Measurements from ENCODE around the gene ARFGEF2.
A peak's percentile ranks its signal among the peaks of the same experiment; 100 is the strongest.
"Not testable (repeated sequence)": the region's sequence is repeated elsewhere in the genome, so short reads cannot be mapped to it uniquely, and the experiment has no call there.

ARFGEF2 gene

DNA sequence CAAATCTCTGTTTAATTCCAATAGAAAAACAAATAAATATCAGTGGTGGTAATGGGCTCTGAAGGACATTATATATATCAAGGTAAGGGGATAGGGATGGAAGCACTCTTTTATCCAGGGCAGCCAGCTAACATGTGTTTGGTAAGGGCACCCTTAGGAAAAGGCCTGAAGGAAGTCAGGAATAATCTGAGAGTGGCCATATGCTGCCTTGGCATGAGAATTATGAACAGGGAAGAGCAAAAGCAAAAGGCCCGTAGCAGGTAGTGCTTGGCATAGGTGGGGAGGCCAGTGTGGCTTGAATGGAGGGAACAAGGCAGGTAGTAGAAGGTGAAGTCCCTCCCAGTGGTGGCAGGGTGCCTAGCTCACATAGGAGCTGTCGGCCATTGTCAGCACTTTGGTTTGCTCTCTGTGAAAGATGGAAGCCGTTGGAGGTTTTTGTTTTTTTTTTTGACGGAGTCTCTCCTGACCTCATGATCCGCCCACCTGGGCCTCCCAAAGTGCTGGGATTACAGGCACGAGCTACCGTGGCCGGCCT is 85.0 kb downstream of the ARFGEF2 start:
- DNase-seq: no peak

DNA sequence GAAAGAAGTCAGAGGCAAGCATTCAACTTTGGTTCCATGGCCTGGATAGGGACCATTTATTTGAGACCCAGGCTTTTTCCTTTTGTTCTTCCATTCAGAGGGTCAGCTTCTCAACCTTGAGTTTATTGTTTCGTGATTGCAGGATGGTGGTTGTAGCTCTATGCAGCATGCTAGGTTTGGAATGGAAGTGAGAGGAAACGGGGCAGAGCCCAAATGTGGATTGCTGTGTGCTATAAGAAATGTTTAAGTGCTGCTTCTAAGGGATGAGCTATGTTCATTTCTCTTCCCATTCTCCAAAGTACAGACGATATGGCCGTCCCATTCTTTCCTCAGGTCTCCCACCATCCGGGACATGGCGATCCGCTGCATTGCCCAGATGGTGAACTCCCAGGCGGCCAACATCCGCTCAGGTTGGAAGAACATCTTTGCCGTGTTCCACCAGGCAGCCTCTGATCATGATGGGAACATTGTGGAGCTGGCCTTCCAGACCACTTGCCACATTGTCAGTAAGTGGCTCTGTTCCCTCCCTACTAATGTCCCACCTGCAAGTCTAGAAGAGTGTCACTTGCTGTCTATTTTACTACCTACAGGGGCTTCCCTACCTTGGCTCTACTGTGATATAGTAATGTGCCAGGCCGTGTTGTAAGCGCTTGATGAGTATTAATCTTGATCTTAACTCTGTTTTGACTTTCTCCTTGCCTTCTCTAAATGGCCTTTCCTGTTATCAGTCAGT is 88.6 kb downstream of the ARFGEF2 start:
- DNase-seq: no peak

DNA sequence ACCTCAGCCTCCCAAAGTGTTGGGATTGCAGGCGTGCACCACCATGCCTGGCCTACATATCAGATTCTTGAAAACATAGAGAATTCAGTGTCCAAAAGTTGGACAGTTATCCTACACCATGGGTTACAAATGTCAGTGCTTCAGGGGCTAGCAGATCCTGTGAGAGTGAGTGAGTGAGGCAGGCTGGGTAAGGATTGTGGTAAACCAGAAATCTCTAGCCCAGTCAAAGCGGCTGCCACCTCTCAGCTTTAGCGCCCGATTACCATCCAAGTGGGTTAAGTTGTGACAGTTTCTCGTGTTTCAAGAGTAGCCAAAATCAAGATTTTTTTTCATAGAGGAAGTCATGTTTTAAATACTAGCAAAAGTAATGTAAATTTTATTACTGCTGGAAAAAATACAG is 102.7 kb downstream of the ARFGEF2 start:
- DNase-seq: no peak

DNA sequence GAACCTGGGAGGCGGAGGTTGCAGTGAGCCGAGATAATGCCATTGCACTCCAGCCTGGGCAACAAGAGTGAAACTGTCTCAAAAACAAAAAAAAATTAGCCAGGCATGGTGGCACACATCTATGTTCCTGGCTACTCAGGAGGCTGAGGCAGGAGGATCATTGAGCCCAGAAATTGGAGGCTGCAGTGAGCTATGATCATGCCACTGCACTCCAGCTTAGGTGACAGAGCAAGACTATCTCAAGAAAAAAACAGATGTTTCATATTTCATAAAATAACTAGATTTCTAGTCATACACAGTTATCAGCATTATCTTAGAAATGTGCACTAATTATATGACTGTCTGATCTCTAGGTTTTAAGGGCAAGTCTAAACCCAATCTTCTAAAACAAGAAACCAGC is 106.7 kb downstream of the ARFGEF2 start:
- not testable (repeated sequence) for DNase-seq

DNA sequence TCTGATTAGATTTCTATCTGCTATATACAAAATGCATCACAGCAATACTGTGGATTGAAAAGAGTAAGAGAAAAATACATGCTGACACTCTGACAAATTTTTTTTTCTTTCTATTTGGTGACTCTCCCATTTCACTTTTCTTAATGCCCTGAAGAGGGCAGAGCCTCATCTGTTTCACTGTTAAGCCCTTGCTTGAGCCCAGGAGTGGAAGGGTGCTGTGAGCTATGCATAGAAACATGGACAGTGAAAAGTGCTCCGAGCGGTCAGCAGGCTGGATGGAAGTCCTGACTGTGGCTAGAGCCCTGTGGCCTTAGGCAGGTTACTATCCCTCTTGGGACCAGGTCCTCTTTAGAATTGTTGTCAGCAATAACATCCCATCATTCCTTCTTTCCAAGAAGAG is 107.2 kb downstream of the ARFGEF2 start:
- peak; percentile 5 for DNase-seq

DNA sequence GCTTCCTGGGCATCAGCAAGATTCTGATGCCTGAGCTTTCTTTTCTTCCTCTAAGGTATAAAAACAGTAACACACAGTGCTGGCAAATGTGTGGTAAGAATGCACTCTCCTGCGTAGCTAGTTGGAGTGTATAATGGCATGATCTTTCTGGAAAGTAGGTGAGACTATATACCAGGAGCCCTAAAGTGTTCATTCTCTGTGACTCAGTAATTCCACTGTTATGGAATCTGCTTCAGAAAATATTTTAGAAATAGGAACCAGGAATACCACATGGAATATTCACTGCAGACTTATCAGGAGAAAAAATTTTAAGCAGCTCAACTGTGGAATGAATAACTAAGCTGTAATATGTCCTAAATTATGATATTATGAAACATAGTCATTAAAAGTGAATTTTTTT is 107.7 kb downstream of the ARFGEF2 start:
- no peak for DNase-seq

DNA sequence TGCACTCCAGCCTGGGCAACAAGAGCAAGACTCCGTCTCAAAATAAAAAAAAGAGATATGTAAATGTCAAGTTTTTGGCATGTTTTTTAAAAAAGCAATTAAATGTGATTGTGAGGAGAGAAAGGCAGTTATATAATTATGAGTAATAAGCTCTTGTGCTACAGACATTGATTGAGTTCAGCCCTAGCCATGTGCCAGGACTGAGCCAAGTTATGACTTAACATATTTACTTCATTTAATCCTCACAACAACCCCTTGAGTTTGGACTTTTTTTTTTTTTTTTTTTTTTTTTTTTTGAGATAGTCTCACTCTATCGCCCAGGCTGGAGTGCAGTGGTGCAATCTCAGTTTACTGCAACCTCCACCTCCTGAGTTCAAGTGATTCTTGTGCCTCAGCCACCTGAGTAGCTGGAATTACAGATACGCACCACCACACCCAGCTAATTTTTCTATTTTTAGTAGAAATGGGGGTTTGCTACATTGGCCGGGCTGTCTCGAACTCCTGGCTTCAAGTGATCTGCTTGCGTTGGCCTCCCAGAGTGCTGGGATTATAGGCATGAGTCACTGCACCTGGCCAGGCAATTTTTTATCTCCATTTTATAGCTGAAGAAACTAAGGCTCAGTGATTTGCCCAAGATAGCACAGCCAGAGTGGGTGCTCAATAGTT is 109.6 kb downstream of the ARFGEF2 start:
- DNase-seq: no peak

DNA sequence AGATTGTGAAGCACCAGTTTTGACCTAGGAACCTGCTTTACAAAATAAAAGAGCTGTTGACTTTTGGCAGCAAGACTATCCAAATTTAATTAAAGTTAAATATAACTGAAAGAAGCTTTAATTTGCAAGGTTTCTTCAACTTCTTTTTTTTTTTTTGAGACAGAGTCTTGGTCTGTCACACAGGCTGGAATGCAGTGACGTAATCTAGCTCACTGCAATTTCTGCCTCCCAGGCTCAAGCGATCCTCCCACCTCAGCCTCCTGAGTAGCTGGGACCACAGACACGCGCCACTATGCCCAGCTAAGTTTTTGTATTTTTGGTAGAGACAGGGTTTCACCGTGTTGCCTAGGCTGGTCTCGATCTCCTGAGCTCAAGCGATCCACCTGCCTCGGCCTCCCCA is 110.9 kb downstream of the ARFGEF2 start:
- no peak for DNase-seq

DNA sequence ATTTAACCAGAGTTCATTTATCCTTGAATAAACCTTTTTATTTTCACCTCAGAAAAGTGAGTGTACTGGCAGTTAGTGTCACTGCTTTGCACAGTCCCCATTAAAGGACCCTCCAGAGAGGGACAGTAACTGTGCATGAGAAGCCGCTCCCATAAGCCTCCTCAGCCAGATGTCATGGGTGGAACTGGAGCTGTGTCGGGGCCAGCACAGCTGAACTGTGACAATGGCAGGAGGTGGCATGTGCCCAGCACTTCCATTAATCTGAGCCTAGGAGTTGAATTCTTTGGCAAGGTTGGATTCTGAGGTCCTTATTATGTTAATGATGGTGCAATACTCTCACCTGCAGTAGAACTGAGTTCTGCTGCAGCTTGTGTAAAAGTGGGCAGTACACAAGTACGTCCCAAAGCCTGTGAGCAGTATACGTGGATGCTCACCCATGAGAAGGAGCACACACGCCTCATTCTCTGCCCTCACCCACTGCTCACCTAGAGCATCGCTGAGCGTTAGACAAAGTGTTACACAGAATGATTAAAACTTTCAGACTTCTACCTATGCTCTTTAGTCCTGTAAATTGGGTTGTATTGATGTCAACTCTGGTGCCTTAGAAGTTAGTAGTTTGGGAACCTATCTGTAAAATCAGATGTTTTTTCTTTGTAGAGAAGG is 112.7 kb downstream of the ARFGEF2 start:
- no peak for DNase-seq

DNA sequence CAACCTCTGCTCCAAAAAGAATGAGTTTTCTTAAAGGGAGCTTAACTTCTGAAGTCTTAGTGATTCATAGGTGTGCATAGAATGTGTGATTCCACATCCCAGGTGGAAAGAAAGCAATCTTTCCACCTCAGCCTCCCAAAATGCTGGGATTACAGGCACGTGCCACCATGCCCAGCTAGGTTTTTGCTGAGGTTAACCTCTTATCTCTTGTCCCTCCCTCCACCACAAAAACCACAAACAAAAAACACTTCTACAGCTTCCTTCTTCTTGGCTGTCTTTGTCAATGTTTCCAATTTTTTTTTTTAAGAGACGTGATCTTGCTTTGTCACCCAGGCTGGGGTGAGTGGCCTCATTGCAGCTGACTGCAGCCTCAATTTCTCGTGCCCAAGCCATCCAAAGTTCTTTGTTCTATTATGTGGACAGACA is 116.5 kb downstream of the ARFGEF2 start:
- DNase-seq: no peak

DNA sequence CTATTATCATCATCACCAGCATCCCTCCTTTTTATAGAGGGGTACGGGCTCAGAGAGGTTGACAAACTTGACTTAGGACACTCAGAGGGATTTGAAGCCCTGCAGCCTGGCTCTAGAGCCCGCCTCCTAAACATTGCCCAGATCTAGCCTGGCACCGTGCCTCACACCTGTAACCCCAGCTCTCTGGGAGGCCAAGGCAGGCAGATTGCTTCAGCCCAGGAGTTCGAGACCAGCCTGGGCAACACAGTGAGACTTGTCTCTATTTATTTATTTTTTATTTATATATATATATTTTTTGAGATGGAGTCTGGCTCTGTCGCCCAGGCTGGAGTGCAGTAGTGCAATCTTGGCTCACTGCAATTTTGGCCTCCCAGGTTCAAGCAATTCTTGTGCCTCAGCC is 118.3 kb downstream of the ARFGEF2 start:
- DNase-seq: no peak

DNA sequence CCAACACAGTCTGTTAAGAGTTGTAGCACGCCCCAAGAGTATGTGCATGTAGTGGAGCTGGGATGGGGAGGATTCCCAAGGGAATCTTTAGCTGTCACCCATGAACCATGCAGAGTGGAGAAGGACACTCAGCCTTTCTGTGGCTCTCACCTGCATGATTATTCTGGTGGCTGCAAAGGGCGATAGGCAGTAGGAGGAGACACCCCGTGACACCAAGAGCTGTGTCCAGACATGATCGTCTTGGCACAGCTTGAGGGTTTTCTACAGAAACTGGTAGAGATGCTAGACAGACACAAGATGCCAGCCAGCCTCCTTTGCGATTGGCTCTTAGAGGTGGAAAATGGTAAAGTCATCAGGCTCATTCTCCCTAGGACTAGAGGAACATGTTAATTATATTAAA is 121.5 kb downstream of the ARFGEF2 start:
- DNase-seq: no peak

DNA sequence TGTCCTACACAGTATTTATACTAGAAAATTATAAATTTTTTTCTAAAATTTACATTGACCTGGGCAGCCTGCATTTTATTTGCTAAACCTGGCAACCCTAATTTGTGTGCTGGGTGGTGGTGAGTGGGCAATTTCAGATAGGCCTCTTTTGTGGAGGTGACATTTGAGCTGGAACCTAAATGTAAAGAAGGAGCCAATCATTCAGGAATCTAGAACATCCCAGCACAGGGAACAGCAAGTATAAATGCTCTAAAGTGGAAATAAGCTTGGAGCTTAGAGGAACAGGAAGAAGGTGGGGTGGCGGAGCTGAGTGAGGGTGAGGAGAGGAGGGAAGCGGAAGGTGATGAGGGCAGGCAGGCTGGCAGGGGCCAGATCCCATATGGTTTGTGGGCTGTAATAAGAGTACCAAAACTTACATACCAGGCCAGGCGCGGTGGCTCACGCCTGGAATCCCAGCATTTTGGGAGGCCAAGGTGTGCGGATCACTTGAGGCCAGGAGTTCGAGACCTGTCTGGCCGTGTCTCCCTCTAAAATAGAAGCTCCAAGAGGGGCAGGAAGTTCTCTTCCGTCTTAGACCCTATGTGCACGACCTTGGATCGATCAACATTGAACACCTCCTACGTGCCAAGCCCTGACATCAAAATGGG is 124.1 kb downstream of the ARFGEF2 start:
- DNase-seq: peak; percentile 49

DNA sequence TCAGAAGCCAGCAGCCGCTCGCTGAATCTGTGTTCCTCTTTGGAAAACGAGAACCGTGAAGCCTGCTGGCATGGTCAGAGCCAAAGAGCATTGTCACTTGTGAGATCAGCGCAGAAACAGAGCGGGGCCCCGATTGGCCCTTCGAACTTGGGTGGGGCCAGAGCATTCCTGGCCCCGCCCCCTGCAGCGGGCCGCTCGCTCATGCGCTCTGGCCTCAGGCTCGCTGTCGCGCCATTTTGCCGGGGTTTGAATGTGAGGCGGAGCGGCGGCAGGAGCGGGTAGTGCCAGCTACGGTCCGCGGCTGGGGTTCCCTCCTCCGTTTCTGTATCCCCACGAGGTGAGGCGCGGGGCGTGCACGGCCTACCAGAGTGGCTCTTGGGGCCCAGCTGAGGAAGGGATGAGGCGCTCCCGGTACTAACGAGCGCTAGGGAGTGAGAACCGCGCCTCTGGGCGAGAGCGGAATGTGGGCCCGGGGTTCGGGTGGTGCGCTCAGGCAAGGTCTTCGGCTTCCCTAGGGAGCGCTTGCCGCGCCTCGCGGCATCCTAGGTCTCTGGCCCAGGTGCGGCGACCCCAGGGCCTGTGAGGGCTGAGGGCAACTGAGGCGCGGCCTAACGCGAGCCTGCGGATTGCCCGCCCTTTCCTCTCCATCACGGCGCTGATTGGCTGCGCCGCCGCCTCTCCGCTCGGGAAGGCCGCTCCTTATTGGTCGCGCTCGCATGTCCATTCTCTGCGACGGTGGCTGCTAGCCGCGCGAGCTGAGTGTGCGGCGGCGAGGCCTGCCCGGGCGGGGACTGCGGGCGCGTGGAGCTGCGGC is 124.8 kb downstream of the ARFGEF2 start, which contains the start of gene CSE1L:
TSS of gene CSE1L (plus strand) at position 226 of the 814 bp plus-strand sequence. CDS start 12,152 bp downstream, outside the sequence.
- DNase-seq: peak; percentile 94

DNA sequence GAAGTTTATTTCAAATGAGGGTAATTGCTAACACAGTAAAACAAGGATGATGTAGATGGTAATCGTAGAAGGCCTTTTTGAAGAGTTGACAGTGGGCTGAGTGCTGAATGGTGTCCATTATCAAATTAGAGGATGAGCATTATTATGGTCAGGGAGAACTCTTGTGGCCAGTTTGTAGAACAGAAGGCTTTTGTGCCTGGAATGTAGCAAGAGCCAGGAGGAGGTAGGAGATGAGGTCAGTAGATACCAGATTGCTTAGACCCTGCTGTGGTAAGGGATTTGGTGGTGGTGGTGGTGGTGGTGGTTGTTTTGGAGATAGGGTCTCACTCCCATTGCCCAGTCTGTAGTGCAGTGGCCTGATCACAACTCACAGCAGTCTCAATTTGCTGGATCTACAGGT is 130.8 kb downstream of the ARFGEF2 start:
- no peak for DNase-seq

DNA sequence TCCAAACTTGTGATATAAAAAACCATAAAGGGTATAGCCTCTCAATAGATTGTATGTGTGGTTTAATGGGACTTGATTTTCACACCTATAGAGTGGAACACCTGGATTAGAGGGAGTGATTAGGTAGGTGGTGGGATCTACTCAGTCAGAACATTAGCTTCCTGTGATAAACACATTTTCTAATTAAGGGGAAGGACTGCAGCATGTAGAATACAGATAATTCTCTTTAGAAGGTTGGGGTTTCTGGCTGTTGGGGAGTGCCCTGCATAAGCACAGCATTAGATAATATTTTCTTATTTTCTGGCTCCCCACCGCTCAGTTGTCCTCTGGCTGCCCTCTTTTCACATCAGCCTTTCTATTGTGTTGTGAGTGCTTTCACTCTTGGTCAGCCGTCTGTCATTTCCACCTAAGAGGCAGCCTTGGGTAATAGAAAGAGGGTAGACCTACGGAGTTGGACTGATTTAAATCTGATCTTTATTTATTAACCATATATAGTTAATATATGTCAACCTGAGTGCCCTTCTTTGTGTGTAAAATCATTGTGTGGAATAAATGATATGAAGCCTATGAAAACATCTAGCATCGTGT is 132.6 kb downstream of the ARFGEF2 start:
- DNase-seq: no peak

DNA sequence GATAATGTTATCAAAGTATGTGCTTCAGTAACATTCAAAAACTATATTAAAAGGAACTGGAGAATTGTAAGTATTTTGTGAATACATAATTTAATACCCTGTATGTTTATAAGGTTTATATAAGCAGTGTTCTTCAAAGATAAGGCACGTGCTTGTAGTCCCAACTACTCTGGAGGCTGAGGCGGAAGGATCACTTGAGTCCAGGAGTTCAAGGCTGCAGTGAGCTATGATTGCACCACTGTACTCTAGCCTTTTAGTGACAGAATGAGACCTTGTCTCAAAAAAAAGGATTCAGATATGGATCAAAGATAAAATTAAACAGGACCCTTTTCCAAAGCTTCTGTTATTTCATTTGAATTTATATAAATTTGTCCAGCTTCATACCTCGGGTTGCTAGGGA is 141.8 kb downstream of the ARFGEF2 start:
- no peak for DNase-seq

DNA sequence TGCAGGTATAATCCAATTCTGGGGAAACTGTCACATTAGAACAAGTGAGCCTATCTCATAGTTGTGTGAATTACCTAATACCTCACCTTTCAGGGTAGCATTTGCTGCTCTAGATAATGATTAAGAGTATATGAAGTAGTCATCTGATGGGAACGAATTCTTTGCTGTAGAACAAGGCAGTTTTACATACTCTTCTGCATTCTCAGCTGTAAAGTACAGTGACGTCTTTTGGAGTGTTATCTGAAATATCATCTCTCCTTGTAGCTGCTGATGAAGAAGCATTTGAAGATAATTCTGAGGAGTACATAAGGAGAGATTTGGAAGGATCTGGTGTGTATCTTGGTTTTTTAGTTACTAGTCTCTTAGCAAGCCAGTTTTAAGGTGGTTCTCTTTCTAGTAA is 153.0 kb downstream of the ARFGEF2 start:
- DNase-seq: no peak

DNA sequence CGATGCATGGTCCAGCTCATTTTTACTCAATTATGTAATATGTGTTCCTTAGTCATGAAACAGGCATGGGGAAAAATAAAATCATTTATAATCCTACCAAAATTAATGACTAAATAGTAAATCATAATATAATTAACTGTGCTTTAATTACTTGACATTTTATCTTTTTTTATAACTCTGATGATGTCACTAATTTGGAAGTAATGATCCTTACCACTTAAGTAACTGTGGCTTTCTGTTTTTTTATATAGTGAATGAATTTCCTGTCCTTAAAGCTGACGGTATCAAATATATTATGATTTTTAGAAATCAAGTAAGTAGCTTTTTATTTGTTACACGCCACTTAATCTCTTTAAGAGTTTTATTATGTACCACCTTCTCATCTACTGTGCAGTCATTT is 156.8 kb downstream of the ARFGEF2 start:
- DNase-seq: no peak

DNA sequence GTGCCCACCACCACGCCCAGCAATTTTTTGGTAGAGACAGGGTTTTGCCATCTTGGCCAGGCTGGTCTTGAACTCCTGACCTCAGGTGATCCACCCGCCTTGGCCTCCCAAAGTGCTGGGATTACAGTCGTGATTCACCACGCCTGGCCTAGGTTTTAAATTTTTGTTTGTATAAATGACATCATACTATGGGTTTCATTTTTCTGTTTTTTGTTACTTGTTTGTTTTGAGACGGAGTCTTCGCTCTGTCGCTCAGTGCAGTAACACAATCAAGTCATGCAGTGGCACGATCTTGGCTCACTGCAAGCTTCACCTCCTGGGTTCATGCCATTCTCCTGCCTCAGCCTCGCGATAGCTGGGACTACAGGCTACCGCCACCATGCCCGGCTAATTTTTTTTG is 160.8 kb downstream of the ARFGEF2 start:
- not testable (repeated sequence) for DNase-seq
